Measurements from ENCODE around the gene ERCC5. TPM values are rescaled to one million over a fixed set of nuclear protein-coding genes. Genes with fewer than 3 reads are reported as not detected.

ERCC5 gene
- total RNA-seq = 43.8 TPM
- long read RNA-seq, full-length matches to known transcripts = 14 of 29 reads
- long read RNA-seq, partial matches to known transcripts = 11 of 29 reads
- long read RNA-seq, other reads (novel, unspliced or antisense) = 4 of 29 reads

GRCh38 chr13:102845630-102846260, at the start of gene ERCC5:
ERCC5 (plus strand) TSS chr13:102846032; CDS start chr13:102846267, 235 bp downstream.
- DNase-seq (ENCODE audit: low spot score) = peak; percentile 97

- DNase-seq (ENCODE audit: low spot score) = peak; percentile 94
Observed at GRCh38 chr13:102798581-102799425, 47.0 kb upstream of the ERCC5 start, which contains the start of the genes BIVM and POGLUT2. BIVM (plus strand) TSS chr13:102799119; CDS start chr13:102807268, 8,149 bp downstream. POGLUT2 (minus strand) TSS chr13:102798976; CDS start chr13:102798670, 306 bp downstream.

GRCh38 chr13:102799426-102800144, 46.2 kb upstream of the ERCC5 start:
- DNase-seq (ENCODE audit: low spot score) = no peak

GRCh38 chr13:102800145-102801041, 45.4 kb upstream of the ERCC5 start:
- DNase-seq (ENCODE audit: low spot score) = peak; percentile 94

GRCh38 chr13:102805680-102806079, 40.2 kb upstream of the ERCC5 start:
- DNase-seq (ENCODE audit: low spot score) = no peak

- DNase-seq (ENCODE audit: low spot score) = no peak
Observed at GRCh38 chr13:102807699-102808098, 38.1 kb upstream of the ERCC5 start.

GRCh38 chr13:102812611-102813287, 33.1 kb upstream of the ERCC5 start:
- DNase-seq (ENCODE audit: low spot score) = no peak

GRCh38 chr13:102814025-102814607, 31.7 kb upstream of the ERCC5 start:
- no peak for DNase-seq (ENCODE audit: low spot score)

- DNase-seq (ENCODE audit: low spot score) = no peak
Observed at GRCh38 chr13:102814793-102815192, 31.0 kb upstream of the ERCC5 start.

GRCh38 chr13:102815788-102816187, 30.0 kb upstream of the ERCC5 start:
- DNase-seq (ENCODE audit: low spot score) = no peak

- no peak for DNase-seq (ENCODE audit: low spot score)
Observed at GRCh38 chr13:102816708-102817107, 29.1 kb upstream of the ERCC5 start.

GRCh38 chr13:102817241-102817640, 28.6 kb upstream of the ERCC5 start:
- DNase-seq (ENCODE audit: low spot score) = no peak

- DNase-seq (ENCODE audit: low spot score) = no peak
Observed at GRCh38 chr13:102817907-102818306, 27.9 kb upstream of the ERCC5 start.

GRCh38 chr13:102825400-102825799, 20.4 kb upstream of the ERCC5 start:
- DNase-seq (ENCODE audit: low spot score) = no peak

GRCh38 chr13:102825921-102826706, 19.7 kb upstream of the ERCC5 start:
- DNase-seq (ENCODE audit: low spot score) = no peak

- no peak for DNase-seq (ENCODE audit: low spot score)
Observed at GRCh38 chr13:102830646-102831045, 15.2 kb upstream of the ERCC5 start.

GRCh38 chr13:102836471-102836870, 9.4 kb upstream of the ERCC5 start:
- no peak for DNase-seq (ENCODE audit: low spot score)

GRCh38 chr13:102838273-102838672, 7.6 kb upstream of the ERCC5 start:
- no peak for DNase-seq (ENCODE audit: low spot score)

- DNase-seq (ENCODE audit: low spot score) = no peak
Observed at GRCh38 chr13:102838982-102839381, 6.8 kb upstream of the ERCC5 start.
